ENCODE data around the gene ARID5B.

Gene ARID5B

DNA sequence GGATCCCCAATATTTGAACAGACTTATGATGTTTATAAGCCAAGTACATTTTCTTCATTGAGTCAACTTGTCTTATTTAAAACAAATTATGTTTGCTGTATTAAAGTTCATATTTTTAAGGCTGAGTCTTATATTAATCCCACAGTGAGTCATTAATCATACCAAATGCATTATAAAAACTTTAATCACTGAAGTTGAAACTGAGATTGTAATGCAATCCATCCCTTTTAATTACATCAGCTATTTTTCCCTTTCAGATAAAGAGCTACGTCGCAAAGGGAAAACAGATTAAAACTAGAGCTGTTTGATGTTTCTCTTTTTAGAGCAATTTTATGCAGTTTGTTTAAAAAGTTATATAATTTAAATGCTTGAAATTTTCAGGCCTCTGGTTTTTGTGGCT, 183.0 kb downstream of the ARID5B start:
- TF ChIP-seq CTCF (IDR thresholded peaks at IDR 0.05; ENCODE audit: borderline replicate concordance, insufficient read depth, low read depth, low read length): no peak
- H3K4me3 ChIP-seq (ENCODE audit: low read depth, low read length): no peak overlapping the region

- no peak for TF ChIP-seq CTCF (IDR thresholded peaks at IDR 0.05; ENCODE audit: borderline replicate concordance, insufficient read depth, low read depth, low read length)
These were observed 183.9 kb downstream of the ARID5B start for GRCh38 chr10:62085404-62085803.

GRCh38 chr10:62085821-62086220, 184.3 kb downstream of the ARID5B start:
- no peak overlapping the region for H3K4me3 ChIP-seq (ENCODE audit: low read depth, low read length)
- no peak for TF ChIP-seq CTCF (IDR thresholded peaks at IDR 0.05; ENCODE audit: borderline replicate concordance, insufficient read depth, low read depth, low read length)

More at GRCh38 chr10:62085404-62085803, 183.9 kb downstream of the ARID5B start:
- H3K4me3 ChIP-seq (ENCODE audit: low read depth, low read length): no peak overlapping the region

DNA sequence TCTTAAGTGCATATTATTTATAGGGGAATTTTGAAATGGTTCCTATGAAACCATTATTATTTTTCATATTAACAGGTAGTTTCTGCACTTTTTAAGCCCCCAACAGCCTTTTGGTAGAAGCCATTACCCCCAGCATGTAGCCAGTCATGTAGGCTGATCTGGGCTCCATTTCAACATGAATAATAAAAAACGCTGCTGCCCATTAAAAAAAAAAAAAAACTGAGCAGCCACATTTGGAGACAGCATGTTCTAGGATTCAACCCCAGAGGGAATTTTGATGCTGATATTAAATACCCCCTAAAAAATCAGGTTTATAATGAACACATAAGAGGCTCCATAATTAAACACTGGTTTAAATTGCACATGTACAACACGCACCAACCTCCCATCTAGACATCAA, 185.8 kb downstream of the ARID5B start:
- no peak for TF ChIP-seq CTCF (IDR thresholded peaks at IDR 0.05; ENCODE audit: borderline replicate concordance, insufficient read depth, low read depth, low read length)
- H3K4me3 ChIP-seq (ENCODE audit: low read depth, low read length): no peak overlapping the region

GRCh38 chr10:62088786-62089185, 187.3 kb downstream of the ARID5B start:
- H3K4me3 ChIP-seq (ENCODE audit: low read depth, low read length): no peak overlapping the region
- TF ChIP-seq CTCF (IDR thresholded peaks at IDR 0.05; ENCODE audit: borderline replicate concordance, insufficient read depth, low read depth, low read length): no peak

GRCh38 chr10:62092301-62093030, 191.0 kb downstream of the ARID5B start:
- TF ChIP-seq CTCF (IDR thresholded peaks at IDR 0.05; ENCODE audit: borderline replicate concordance, insufficient read depth, low read depth, low read length): no peak

DNA sequence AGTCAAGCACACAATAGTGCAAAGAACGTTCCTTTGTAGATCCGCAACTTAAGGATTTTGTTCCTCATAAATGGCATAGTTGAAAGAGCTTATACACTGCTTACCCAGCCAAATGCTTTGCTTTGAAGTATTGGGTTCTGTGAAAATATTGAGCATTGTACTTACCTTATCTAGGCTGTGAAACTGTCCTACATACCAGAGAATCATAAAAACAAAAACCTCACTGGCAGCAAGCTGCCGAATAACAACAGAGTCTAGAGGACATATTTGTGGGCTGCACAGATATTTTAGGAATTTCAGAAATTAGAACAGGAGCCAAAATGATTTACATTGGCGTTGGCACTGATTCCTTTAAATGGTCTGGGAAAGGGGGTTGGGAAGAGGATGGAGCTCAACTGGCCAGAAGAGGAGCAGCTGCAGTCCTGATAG, 192.4 kb downstream of the ARID5B start:
- H3K4me3 ChIP-seq (ENCODE audit: low read depth, low read length): no peak overlapping the region
- TF ChIP-seq CTCF (IDR thresholded peaks at IDR 0.05; ENCODE audit: borderline replicate concordance, insufficient read depth, low read depth, low read length): no peak

More at GRCh38 chr10:62092301-62093030, 191.0 kb downstream of the ARID5B start:
- no peak overlapping the region for H3K4me3 ChIP-seq (ENCODE audit: low read depth, low read length)

Data from GM12875 (cell line).